ENCODE results near the gene ADAMTS3. TPM values are rescaled to one million over a fixed set of nuclear protein-coding genes. Genes with fewer than 3 reads are reported as not detected.

Gene ADAMTS3
- total RNA-seq, 1 experiment from 2014 or later = 4.7 TPM

DNA sequence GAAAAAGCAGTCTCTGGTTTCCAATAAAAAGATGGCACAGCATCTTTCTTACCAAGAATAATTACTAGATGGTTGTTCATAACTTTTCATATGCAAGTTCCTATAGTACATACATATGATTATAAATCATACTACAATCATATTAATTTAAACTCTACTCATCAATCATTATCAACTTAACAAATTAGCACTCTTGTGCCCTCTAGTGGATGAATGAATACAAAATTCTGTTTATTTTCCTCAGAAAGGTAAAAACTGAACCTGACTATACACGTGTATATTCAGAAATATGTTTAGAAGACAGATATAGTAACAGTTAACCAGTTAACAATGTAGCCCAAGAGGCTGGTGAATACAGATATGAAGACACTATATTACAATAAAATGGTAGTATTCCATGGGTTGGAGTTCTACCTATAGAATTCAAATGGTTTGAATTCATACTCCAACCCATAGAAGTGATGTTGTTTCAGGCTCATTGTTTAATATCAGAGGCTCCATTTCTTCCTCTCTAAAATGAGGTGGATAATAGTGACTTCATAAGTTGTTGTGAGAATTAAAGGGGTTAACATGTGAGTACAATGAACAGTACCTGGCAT is 100.0 kb downstream of the ADAMTS3 start:
- Histone ChIP-seq H3K36me3 (replicated peaks; ENCODE audit: control insufficient read depth, insufficient read depth, low read length) (no peaks in the 10 kb centered on the region), H3K27me3 (ENCODE audit: control insufficient read depth, insufficient read depth, low read length) (no peaks in the 10 kb centered on the region), H3K4me3 (ENCODE audit: insufficient read depth, low read depth, low read length) (no peak overlapping the region)
- DNase-seq = no peak

DNA sequence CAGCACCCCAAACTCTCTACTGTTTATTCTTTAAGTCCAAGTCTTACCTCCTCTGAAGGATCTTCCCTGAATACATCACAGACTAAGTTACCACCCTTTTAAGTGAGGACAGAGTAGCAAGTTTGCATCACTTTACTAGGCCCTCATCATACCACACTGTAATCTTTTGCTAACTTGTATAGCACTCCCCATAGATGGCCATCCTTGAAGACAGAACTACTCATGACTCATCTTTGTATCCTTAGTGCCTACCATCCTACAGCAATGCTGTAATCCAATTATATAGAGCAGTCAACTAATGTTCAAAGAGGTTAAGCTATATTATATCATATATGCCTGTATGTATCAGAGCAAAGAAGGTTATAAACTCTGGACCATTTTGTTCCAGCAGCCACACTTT is 101.4 kb downstream of the ADAMTS3 start:
- Histone ChIP-seq H3K27me3 (ENCODE audit: control insufficient read depth, insufficient read depth, low read length) (no peaks in the 10 kb centered on the region), H3K36me3 (replicated peaks; ENCODE audit: control insufficient read depth, insufficient read depth, low read length) (no peaks in the 10 kb centered on the region), H3K4me3 (ENCODE audit: insufficient read depth, low read depth, low read length) (no peak overlapping the region)
- no peak for DNase-seq

DNA sequence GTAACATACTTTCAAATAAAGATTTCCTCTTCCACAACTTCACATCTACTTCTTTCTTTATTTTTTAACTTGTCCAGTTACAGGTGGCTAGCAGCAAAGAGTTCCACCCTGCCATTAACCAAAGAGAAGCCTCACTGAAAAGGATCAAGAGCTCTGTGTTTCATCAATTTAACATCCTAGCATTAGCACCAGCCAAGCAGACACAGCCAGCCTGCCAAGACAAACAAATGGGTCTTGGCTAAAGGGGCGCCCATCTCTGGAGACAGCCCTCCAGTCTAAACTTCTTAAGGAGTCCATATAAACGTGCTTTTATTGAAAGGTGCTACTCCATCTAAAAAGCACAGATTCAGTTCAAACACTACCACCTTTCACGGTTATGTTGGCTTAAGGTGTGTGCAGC is 105.3 kb downstream of the ADAMTS3 start:
- no peak for DNase-seq
- Histone ChIP-seq H3K4me3 (ENCODE audit: insufficient read depth, low read depth, low read length) (no peak overlapping the region), H3K27me3 (ENCODE audit: control insufficient read depth, insufficient read depth, low read length) (no peaks in the 10 kb centered on the region), H3K36me3 (replicated peaks; ENCODE audit: control insufficient read depth, insufficient read depth, low read length) (no peaks in the 10 kb centered on the region)

DNA sequence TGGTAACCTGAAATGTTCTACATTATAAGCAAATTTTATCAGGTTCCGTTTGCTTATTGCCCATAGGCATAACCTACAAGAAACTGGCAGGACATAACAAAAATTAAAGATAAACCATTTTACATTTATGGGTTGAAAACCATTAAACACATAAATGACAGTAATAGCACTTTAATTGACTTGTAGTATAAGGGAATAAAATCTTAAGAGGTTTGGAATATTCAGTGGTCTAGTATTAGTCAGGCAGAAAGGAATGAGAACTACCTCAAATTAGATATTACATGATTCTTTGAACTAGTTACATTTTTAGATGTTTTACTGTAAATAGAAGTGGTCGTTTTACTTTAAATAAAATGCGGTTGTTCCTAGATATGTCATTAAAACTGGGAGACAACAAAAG is 111.9 kb downstream of the ADAMTS3 start:
- no peaks in the 10 kb centered on the region for H3K36me3 ChIP-seq (replicated peaks; ENCODE audit: control insufficient read depth, insufficient read depth, low read length)
- no peaks in the 10 kb centered on the region for H3K27me3 ChIP-seq (ENCODE audit: control insufficient read depth, insufficient read depth, low read length)
- no peak overlapping the region for H3K4me3 ChIP-seq (ENCODE audit: insufficient read depth, low read depth, low read length)
- no peak for DNase-seq

DNA sequence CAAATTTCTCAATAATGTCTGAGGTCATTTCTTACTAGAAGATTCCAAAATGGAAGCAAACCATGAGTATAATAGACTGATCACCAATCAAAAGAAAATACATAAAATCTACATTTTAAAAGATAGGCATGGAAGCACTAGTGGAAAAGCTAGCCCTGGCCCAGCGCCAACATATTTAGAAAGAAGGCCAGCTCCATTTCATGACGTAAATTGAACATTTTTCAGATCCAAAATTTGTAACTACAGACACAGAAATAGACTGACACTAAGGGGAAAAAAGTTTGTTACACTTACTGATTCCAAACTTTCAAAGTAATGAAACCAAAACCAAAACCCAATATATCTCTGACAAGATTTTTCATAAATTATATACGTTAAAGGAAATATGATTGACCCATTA is 117.7 kb downstream of the ADAMTS3 start:
- Histone ChIP-seq H3K4me3 (ENCODE audit: insufficient read depth, low read depth, low read length) (no peak overlapping the region), H3K36me3 (replicated peaks; ENCODE audit: control insufficient read depth, insufficient read depth, low read length) (no peaks in the 10 kb centered on the region), H3K27me3 (ENCODE audit: control insufficient read depth, insufficient read depth, low read length) (no peaks in the 10 kb centered on the region)
- no peak for DNase-seq

DNA sequence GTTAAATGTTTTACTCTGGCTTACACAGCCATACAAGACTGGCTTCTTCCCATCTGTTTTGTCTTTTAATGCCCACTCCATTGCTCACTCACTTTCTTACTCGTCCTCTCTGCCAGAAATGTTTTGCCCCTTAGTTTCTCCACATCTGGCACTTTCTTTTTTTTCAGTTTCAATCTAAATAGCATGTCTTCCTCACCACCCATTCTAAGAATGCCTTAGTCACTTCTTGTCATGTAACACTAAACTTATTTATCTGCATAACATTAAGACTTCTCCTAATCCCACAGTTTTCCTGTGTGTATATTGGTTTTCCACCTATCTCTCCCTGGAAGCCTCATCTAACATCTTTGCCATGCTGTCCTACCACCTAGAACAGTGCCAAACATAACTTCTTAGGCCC is 119.3 kb downstream of the ADAMTS3 start:
- no peak for DNase-seq
- no peaks in the 10 kb centered on the region for H3K36me3 ChIP-seq (replicated peaks; ENCODE audit: control insufficient read depth, insufficient read depth, low read length)
- H3K27me3 ChIP-seq (ENCODE audit: control insufficient read depth, insufficient read depth, low read length) = no peaks in the 10 kb centered on the region
- H3K4me3 ChIP-seq (ENCODE audit: insufficient read depth, low read depth, low read length) = no peak overlapping the region

DNA sequence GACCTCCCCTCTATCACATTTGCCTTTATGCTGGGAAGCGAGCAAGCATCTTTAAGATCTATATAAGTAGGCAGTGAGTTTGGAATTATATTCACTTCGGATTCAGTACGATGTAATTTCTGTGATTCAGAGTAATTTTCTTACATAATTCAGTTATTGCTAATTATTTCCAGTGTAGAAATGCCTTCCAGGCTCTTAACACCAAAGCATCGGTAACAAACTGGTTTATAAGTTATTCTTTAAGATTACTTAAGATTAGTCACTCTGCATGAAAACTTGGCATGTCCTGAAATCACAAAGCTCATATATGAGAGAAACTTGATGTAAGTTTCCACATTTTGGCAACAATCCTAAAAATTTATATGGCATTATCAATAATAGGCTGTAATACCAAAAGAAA is 120.8 kb downstream of the ADAMTS3 start:
- DNase-seq = no peak
- H3K27me3 ChIP-seq (ENCODE audit: control insufficient read depth, insufficient read depth, low read length) = no peaks in the 10 kb centered on the region
- H3K36me3 ChIP-seq (replicated peaks; ENCODE audit: control insufficient read depth, insufficient read depth, low read length) = no peaks in the 10 kb centered on the region
- no peak overlapping the region for H3K4me3 ChIP-seq (ENCODE audit: insufficient read depth, low read depth, low read length)

DNA sequence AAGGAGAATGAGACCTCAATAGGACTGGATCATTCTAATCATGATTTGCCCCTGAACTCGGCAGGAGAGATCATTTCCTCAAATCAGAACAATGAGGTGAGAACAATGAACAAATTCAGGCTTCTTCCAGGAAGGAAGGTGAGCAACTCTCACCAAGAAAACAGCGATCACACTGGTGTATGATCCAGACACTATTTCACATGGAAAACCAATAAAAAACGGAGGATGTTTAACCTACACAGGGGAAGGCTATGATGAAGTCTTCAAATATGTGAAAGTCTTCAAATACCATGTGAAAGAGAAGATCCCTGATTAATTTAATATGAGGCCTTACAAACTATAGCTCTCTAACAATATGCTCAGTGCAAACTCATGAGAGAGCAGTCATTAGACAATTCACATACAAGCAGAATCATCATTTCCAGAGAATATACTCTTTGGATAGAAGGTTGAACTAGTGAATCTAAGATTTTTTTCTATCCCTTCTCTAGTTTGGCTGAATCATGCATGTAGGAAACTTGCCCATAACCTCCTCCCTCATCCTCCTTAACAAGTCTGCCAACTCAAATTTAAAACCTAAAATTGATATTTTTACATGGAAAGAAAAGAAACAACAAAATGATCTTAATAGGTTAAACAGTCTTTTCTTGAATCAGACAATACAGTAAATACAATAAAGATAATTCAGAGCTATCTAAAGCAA is 122.5 kb downstream of the ADAMTS3 start:
- H3K4me3 ChIP-seq (ENCODE audit: insufficient read depth, low read depth, low read length) = no peak overlapping the region
- no peaks in the 10 kb centered on the region for H3K36me3 ChIP-seq (replicated peaks; ENCODE audit: control insufficient read depth, insufficient read depth, low read length)
- no peak for DNase-seq
- no peaks in the 10 kb centered on the region for H3K27me3 ChIP-seq (ENCODE audit: control insufficient read depth, insufficient read depth, low read length)

DNA sequence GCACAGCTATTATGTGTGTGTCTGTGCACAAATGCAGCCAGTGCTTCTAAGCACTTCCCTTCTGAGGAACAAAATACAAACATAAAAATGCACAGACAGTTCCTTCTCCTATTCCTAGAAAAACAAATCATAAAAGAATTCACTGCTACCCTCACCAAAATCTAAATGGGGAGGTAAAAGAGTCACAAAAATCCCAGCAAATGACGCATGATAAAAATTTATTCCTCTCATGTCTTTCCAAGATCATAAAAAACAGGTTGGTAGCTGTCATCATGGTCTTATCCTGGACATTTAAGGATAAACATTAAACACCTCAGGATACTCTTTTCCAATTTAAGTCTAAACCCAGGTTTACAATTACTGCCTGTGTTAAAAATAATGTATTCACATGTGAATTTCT is 124.9 kb downstream of the ADAMTS3 start:
- H3K36me3 ChIP-seq (replicated peaks; ENCODE audit: control insufficient read depth, insufficient read depth, low read length) = no peaks in the 10 kb centered on the region
- no peak overlapping the region for H3K4me3 ChIP-seq (ENCODE audit: insufficient read depth, low read depth, low read length)
- no peak for DNase-seq
- H3K27me3 ChIP-seq (ENCODE audit: control insufficient read depth, insufficient read depth, low read length) = no peaks in the 10 kb centered on the region

DNA sequence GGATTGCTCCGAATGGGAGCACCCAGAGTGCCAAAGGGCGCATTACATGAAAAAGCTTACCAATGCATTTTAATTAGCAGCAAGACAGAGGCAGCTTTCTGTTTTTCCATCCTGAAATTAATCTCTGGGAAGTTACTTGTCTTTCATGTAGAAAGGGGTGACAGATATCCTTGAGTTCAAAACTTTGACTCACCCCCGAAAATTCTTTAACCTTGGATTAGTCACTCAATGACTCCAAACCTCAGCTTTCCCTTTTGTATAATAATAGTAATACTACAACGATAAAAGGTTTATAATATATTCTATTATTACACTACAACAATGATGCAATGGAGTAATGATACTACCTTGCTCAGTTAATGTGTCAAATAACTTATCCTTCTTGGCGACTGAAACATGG is 126.3 kb downstream of the ADAMTS3 start:
- DNase-seq = no peak
- H3K36me3 ChIP-seq (replicated peaks; ENCODE audit: control insufficient read depth, insufficient read depth, low read length) = no peaks in the 10 kb centered on the region

DNA sequence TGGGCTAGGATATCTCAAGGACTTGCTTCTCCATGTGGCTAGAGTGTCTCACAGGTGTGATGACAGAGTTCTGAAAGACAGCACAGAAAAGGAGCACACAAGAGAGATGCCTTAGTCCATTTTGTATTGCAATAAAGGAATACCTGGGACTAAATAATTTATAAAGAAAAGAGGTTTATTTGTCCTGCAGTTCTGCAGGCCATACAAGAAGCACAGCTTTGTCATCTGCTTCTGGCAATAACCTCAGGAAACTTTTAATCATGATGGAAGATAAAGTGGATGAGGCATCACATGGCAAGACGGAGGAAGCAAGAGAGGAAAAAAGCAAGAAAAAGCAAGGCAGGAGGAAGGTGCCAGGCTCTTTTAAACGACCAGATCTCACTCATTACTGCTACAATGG is 126.9 kb downstream of the ADAMTS3 start:
- Histone ChIP-seq H3K4me3 (ENCODE audit: insufficient read depth, low read depth, low read length) (no peak overlapping the region), H3K36me3 (replicated peaks; ENCODE audit: control insufficient read depth, insufficient read depth, low read length) (no peaks in the 10 kb centered on the region), H3K27me3 (ENCODE audit: control insufficient read depth, insufficient read depth, low read length) (no peaks in the 10 kb centered on the region)
- no peak for DNase-seq

More for the DNA sequence above, 126.3 kb downstream of the ADAMTS3 start:
- H3K4me3 ChIP-seq (ENCODE audit: insufficient read depth, low read depth, low read length) = no peak overlapping the region
- H3K27me3 ChIP-seq (ENCODE audit: control insufficient read depth, insufficient read depth, low read length) = no peaks in the 10 kb centered on the region

DNA sequence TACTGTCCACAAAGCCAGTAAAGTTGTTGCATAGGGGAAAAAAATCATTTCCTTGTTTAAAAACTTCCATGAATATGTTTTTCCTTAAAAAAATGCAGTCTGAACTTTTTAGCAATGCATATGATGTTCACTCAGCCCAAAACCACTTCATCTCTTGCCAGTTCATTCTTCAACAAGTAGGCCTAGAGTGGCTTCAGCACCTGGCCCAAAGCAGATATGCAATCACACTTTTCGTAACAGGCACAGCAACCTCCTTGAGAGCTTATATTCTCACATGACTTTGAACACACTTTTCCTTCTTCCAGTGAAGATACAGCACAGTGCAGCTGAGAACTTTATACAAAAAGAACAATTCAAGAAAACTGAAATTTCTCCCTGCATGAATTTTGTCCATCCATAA is 128.6 kb downstream of the ADAMTS3 start:
- no peak for DNase-seq
- H3K36me3 ChIP-seq (replicated peaks; ENCODE audit: control insufficient read depth, insufficient read depth, low read length) = no peaks in the 10 kb centered on the region
- H3K27me3 ChIP-seq (ENCODE audit: control insufficient read depth, insufficient read depth, low read length) = no peaks in the 10 kb centered on the region
- no peak overlapping the region for H3K4me3 ChIP-seq (ENCODE audit: insufficient read depth, low read depth, low read length)

DNA sequence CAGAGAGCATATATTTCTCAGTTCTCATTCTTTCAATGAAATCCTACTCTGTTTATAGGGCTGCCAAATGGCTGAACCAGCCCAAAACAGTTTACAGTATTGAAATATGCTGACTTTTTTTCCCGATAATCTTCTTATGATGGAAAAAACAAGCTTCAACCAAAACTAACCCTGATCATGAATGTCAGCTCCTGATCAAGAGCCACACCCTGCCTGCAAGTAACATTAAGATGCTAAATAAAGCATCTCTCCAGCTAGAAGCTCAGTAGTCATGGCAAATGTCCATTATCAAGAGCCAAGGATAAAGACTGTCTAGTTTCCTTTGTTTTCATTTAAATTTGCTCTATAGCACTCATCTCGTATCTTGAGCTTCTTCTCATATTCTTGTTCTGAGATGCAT is 136.0 kb downstream of the ADAMTS3 start:
- Histone ChIP-seq H3K27me3 (ENCODE audit: control insufficient read depth, insufficient read depth, low read length) (no peaks in the 10 kb centered on the region), H3K4me3 (ENCODE audit: insufficient read depth, low read depth, low read length) (no peak overlapping the region), H3K36me3 (replicated peaks; ENCODE audit: control insufficient read depth, insufficient read depth, low read length) (no peaks in the 10 kb centered on the region)
- no peak for DNase-seq

DNA sequence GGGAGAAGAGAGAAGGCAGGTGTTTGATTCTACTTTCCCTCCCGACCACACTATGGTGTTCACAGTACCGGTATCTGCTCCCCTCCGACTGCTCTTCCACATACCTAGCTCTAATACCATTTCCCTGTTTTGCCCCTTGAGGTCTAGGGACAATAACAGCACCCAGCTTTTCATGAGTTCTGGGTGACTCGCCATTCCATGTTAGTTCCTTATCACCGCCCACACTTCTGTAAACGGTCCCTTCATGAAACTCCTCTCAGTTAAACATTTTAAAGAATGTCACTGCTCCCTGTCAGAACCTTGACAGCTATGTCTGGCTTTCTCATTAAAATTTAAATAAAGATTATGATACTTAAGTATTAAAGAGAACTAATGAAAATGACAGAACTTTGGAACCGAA is 136.7 kb downstream of the ADAMTS3 start:
- Histone ChIP-seq H3K36me3 (replicated peaks; ENCODE audit: control insufficient read depth, insufficient read depth, low read length) (no peaks in the 10 kb centered on the region), H3K4me3 (ENCODE audit: insufficient read depth, low read depth, low read length) (no peak overlapping the region), H3K27me3 (ENCODE audit: control insufficient read depth, insufficient read depth, low read length) (no peaks in the 10 kb centered on the region)
- DNase-seq = no peak

DNA sequence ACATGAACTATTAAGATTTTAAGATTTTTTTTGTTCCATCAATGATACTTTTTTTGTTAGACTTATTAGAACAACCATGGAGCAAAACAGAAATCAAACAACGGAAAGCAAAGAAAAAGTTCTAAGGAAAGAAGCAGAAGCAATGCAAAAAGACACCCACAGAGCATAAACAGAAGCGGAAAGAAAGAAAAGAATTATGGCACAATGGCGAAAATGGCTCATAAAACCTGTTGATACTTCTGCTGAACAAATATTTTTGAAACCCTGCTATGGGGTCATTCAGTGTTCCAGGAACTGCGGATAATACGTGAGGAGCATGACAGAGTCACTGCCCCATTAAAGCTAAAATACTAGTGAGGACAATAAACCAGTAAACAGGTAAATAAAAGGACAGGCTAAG is 138.0 kb downstream of the ADAMTS3 start:
- no peak for DNase-seq
- no peaks in the 10 kb centered on the region for H3K36me3 ChIP-seq (replicated peaks; ENCODE audit: control insufficient read depth, insufficient read depth, low read length)
- no peaks in the 10 kb centered on the region for H3K27me3 ChIP-seq (ENCODE audit: control insufficient read depth, insufficient read depth, low read length)
- H3K4me3 ChIP-seq (ENCODE audit: insufficient read depth, low read depth, low read length) = no peak overlapping the region

DNA sequence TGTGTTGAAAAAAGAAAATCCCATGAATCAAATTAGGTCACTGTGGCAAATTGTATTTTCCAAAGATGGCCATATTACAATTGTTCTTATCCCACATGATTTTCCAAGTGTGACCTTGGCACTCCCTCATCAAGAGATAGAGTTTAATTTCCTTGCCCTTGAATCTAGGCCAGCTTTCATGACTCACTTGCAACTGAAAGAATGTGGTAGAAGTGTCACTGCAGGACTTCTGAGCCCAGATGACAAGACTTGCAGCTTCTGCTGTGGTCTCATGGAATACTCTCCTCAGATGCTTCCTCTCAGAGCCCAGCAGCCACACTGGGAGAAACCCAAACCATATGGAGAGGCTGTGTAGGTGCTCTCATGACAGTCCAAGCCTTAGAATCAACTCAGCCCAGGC is 139.0 kb downstream of the ADAMTS3 start:
- Histone ChIP-seq H3K4me3 (ENCODE audit: insufficient read depth, low read depth, low read length) (no peak overlapping the region), H3K36me3 (replicated peaks; ENCODE audit: control insufficient read depth, insufficient read depth, low read length) (no peaks in the 10 kb centered on the region), H3K27me3 (ENCODE audit: control insufficient read depth, insufficient read depth, low read length) (no peaks in the 10 kb centered on the region)
- no peak for DNase-seq

Measured in H7 (cell line).